Ovary (tissue), 3 donors: ENCODE measurements around the gene HMG20A.

Experiments
- EP300 ChIP-seq: sonication (generic); formaldehyde crosslinking; IDR thresholded peaks from one replicate; pipeline ENCODE4 v1.6.1; 2017; ENCODE audit warnings: antibody characterized with exemption
- POLR2A ChIP-seq: fragments of 450-650 bp; IDR thresholded peaks from one replicate; pipeline ENCODE4 v1.6.1; 2017; ENCODE audit warnings: antibody characterized with exemption, mild to moderate bottlenecking, moderate library complexity
- TF ChIP-seq, protein P1 (sequence below), 3 donors: fragments of 450-650 bp in 2 of 3; fragments of 200-600 bp in 1 of 3; IDR thresholded peaks; one replicate each; pipeline versions ENCODE4 v1.5.1 to v1.8.0; 2016 to 2022; ENCODE audit warnings: antibody characterized with exemption in 3 of 3, mild to moderate bottlenecking in 1 of 3
- donor health status: DM: no; HTN: no; CAD: no.

GRCh38 chr15:77437264-77437663 is 16.6 kb downstream of the HMG20A start:
- TF ChIP-seq, protein P1, sequence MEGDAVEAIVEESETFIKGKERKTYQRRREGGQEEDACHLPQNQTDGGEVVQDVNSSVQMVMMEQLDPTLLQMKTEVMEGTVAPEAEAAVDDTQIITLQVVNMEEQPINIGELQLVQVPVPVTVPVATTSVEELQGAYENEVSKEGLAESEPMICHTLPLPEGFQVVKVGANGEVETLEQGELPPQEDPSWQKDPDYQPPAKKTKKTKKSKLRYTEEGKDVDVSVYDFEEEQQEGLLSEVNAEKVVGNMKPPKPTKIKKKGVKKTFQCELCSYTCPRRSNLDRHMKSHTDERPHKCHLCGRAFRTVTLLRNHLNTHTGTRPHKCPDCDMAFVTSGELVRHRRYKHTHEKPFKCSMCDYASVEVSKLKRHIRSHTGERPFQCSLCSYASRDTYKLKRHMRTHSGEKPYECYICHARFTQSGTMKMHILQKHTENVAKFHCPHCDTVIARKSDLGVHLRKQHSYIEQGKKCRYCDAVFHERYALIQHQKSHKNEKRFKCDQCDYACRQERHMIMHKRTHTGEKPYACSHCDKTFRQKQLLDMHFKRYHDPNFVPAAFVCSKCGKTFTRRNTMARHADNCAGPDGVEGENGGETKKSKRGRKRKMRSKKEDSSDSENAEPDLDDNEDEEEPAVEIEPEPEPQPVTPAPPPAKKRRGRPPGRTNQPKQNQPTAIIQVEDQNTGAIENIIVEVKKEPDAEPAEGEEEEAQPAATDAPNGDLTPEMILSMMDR (IDR thresholded peaks at IDR 0.05) = no peak
- TF ChIP-seq EP300 (no peak), POLR2A (no peak)
